Measurements from ENCODE around the gene ELOA2.

The ELOA2 gene

DNA sequence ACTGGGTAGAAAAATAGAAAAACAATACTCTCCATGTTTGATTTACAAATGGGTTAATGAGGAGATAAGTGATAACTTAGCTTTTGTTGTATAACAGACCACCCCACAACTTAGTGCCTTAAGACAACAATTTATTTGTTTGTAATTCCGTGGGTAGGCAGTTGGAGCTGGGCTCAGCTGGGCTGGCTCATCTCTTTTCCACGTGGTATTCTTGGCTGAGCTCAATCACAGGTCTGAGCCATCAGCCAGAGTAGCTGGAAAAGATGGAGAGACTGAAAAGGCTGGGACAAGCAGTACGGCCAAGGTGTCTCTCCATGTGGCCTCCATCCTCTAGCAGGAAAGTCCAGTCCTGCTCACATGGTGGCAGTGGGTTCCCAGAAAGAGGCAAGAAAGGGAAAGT, 32.2 kb upstream of the ELOA2 start:
- H3K4me1 ChIP-seq = no peaks in the 10 kb centered on the region
- no peaks in the 10 kb centered on the region for H3K9me3 ChIP-seq (ENCODE audit: control insufficient read depth, low read length)
- H3K4me3 ChIP-seq (ENCODE audit: low read depth, low read length) = no peak overlapping the region
- no peak overlapping the region for H2AFZ ChIP-seq
- H3K36me3 ChIP-seq (ENCODE audit: control insufficient read depth, insufficient read depth, low read length) = no peaks in the 10 kb centered on the region
- H3K9ac ChIP-seq = no peak overlapping the region
- no peak overlapping the region for H3K27ac ChIP-seq
- no peaks in the 10 kb centered on the region for H3K27me3 ChIP-seq (ENCODE audit: control insufficient read depth, insufficient read depth, low read length)
- no peak overlapping the region for H3K4me2 ChIP-seq (ENCODE audit: low read length)
- no peaks in the 10 kb centered on the region for H3K79me2 ChIP-seq
- TF ChIP-seq, protein P1, sequence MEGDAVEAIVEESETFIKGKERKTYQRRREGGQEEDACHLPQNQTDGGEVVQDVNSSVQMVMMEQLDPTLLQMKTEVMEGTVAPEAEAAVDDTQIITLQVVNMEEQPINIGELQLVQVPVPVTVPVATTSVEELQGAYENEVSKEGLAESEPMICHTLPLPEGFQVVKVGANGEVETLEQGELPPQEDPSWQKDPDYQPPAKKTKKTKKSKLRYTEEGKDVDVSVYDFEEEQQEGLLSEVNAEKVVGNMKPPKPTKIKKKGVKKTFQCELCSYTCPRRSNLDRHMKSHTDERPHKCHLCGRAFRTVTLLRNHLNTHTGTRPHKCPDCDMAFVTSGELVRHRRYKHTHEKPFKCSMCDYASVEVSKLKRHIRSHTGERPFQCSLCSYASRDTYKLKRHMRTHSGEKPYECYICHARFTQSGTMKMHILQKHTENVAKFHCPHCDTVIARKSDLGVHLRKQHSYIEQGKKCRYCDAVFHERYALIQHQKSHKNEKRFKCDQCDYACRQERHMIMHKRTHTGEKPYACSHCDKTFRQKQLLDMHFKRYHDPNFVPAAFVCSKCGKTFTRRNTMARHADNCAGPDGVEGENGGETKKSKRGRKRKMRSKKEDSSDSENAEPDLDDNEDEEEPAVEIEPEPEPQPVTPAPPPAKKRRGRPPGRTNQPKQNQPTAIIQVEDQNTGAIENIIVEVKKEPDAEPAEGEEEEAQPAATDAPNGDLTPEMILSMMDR (IDR thresholded peaks at IDR 0.05) = no peak

DNA sequence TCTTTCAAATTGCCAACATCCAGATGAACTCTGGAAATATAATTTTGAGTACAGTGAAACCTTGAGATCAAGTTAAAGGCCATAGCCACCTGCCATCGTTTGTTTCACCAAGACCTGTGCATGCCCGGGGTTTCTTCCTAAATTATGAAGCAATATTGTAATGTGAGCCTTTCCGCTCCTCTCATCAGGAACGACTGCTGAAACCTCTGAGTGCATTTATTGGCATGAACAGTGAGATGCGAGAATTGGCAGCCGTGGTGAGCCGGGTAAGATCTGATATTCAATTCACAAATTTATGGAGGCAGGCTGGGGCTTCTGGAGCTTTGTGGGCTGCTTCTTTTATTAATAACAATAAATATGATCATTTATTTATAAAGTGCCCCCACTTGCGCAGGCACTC, 27.7 kb upstream of the ELOA2 start:
- no peaks in the 10 kb centered on the region for H3K4me1 ChIP-seq
- H3K27me3 ChIP-seq (ENCODE audit: control insufficient read depth, insufficient read depth, low read length) = no peaks in the 10 kb centered on the region
- H3K9me3 ChIP-seq (ENCODE audit: control insufficient read depth, low read length) = no peaks in the 10 kb centered on the region
- H3K4me2 ChIP-seq (ENCODE audit: low read length) = no peak overlapping the region
- H3K4me3 ChIP-seq (ENCODE audit: low read depth, low read length) = no peak overlapping the region
- no peak overlapping the region for H2AFZ ChIP-seq
- H3K36me3 ChIP-seq (ENCODE audit: control insufficient read depth, insufficient read depth, low read length) = no peaks in the 10 kb centered on the region
- no peak overlapping the region for H3K9ac ChIP-seq
- TF ChIP-seq, protein P1 (IDR thresholded peaks at IDR 0.05) = no peak
- no peaks in the 10 kb centered on the region for H3K79me2 ChIP-seq
- no peak overlapping the region for H3K27ac ChIP-seq

DNA sequence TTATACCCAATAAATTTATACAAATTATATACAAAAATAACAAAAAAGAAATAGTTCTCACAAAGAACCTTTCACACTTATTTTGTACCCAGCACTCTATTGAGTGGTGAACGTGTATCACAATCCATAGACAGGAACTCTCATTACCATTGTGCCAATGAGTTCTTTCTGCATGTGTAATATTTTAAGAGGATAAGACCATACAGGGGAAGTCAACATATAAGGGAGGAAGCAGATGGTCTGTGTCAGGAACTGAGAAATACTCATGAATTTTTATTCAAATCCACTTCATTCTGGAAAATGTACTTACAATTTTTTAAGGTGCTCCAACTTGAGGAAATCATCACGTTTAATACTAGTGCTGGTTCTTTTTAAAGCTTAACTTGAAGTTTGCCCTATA, 27.1 kb upstream of the ELOA2 start:
- Histone ChIP-seq H3K36me3 (ENCODE audit: control insufficient read depth, insufficient read depth, low read length) (no peaks in the 10 kb centered on the region), H3K4me2 (ENCODE audit: low read length) (no peak overlapping the region), H3K9ac (no peak overlapping the region), H3K4me1 (no peaks in the 10 kb centered on the region), H3K27me3 (ENCODE audit: control insufficient read depth, insufficient read depth, low read length) (no peaks in the 10 kb centered on the region), H3K9me3 (ENCODE audit: control insufficient read depth, low read length) (no peaks in the 10 kb centered on the region), H3K4me3 (ENCODE audit: low read depth, low read length) (no peak overlapping the region), H2AFZ (no peak overlapping the region), H3K79me2 (no peaks in the 10 kb centered on the region), H3K27ac (no peak overlapping the region)
- TF ChIP-seq, protein P1 (IDR thresholded peaks at IDR 0.05) = no peak

DNA sequence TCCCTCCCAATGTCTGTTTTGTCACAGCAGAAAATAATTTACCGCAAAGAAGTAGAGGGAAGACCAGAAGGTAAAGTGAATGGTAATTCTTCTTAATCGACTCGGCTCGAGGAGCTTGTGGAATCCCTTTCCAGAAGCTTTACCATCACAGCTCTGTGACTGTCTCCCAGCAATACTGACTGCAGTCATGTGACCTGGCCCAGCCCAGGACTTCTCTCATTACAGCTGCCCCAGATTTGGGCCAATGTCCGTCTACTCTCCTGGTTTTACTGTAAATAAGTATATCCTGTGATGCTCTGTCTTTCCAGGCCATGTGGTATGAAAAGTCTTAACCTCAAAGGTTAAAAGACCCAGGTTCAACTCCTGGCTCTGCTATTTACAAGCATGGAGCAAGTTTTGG, 18.9 kb upstream of the ELOA2 start:
- H3K4me2 ChIP-seq (ENCODE audit: low read length) = no peak overlapping the region
- TF ChIP-seq, protein P1 (IDR thresholded peaks at IDR 0.05) = no peak
- H3K27ac ChIP-seq = no peak overlapping the region
- H3K9me3 ChIP-seq (ENCODE audit: control insufficient read depth, low read length) = no peaks in the 10 kb centered on the region
- no peak overlapping the region for H2AFZ ChIP-seq
- no peaks in the 10 kb centered on the region for H3K4me1 ChIP-seq
- H3K4me3 ChIP-seq (ENCODE audit: low read depth, low read length) = no peak overlapping the region
- no peaks in the 10 kb centered on the region for H3K27me3 ChIP-seq (ENCODE audit: control insufficient read depth, insufficient read depth, low read length)
- no peaks in the 10 kb centered on the region for H3K79me2 ChIP-seq
- H3K36me3 ChIP-seq (ENCODE audit: control insufficient read depth, insufficient read depth, low read length) = no peaks in the 10 kb centered on the region
- H3K9ac ChIP-seq = no peak overlapping the region

GRCh38 chr18:47050468-47050867, 15.0 kb upstream of the ELOA2 start:
- H3K79me2 ChIP-seq = no peaks in the 10 kb centered on the region
- TF ChIP-seq, protein P1 (IDR thresholded peaks at IDR 0.05) = peak; percentile 46
- H2AFZ ChIP-seq = no peak overlapping the region
- H3K27me3 ChIP-seq (ENCODE audit: control insufficient read depth, insufficient read depth, low read length) = no peaks in the 10 kb centered on the region
- no peak overlapping the region for H3K4me2 ChIP-seq (ENCODE audit: low read length)
- H3K9me3 ChIP-seq (ENCODE audit: control insufficient read depth, low read length) = no peaks in the 10 kb centered on the region
- H3K4me3 ChIP-seq (ENCODE audit: low read depth, low read length) = no peak overlapping the region
- H3K27ac ChIP-seq = no peak overlapping the region
- H3K4me1 ChIP-seq = no peaks in the 10 kb centered on the region
- H3K36me3 ChIP-seq (ENCODE audit: control insufficient read depth, insufficient read depth, low read length) = no peaks in the 10 kb centered on the region
- no peak overlapping the region for H3K9ac ChIP-seq
